Measurements from ENCODE around the gene ZNF417. TPM values are rescaled to one million over a fixed set of nuclear protein-coding genes. Genes with fewer than 3 reads are reported as not detected.

The ZNF417 gene
- total RNA-seq, 1 donor from 2014 or later: 16.2 TPM

DNA sequence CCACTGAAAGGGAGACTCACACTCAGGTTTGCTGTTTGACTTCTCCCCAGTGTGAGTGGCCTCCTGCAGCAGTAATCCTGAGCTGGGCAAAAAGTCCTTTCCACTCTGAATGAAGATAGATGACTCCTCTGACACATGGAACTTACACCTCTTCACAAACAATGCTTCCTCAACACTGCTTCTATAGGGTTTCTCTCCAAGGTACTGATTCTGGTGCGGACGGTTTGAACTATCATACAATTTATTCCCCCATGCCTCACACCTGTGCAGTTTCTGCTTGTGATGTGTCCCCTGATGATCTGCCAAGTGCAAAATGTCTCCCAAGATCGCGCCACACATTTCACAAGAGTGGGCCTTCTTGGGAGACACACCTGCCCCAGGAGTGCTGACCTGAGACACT, 11.2 kb upstream of the ZNF417 start:
- H3K4me2 ChIP-seq (ENCODE audit: low read length): no peak overlapping the region
- no peaks in the 10 kb centered on the region for H3K4me1 ChIP-seq (ENCODE audit: insufficient read depth, low read length)
- no peak overlapping the region for H2AFZ ChIP-seq (ENCODE audit: low read depth, low read length)
- no peak overlapping the region for H3K27ac ChIP-seq (ENCODE audit: low read depth, low read length)
- peaks cover 67% of the 10 kb centered on the region for H3K9me3 ChIP-seq (ENCODE audit: insufficient read depth, low read depth, low read length)
- FAIRE-seq (no peak), DNase-seq (ENCODE audit: low read depth) (no peak)
- H3K36me3 ChIP-seq (ENCODE audit: insufficient read depth, low read length): peaks cover 21% of the 10 kb centered on the region
- no peak overlapping the region for H3K4me3 ChIP-seq (ENCODE audit: insufficient read depth, low read depth, low read length)
- Mint-ChIP-seq H3K36me3 (ENCODE audit: low read depth, unreplicated experiment) (peaks cover 73% of the 10 kb centered on the region), H3K4me1 (ENCODE audit: low read depth, unreplicated experiment) (no peaks in the 10 kb centered on the region), H3K27me3 (ENCODE audit: low read depth, unreplicated experiment) (no peaks in the 10 kb centered on the region), H3K9me3 (ENCODE audit: unreplicated experiment) (peaks cover 52% of the 10 kb centered on the region), H3K4me3 (ENCODE audit: unreplicated experiment) (peak overlapping the region; percentile 41), H3K27ac (ENCODE audit: unreplicated experiment) (no peak overlapping the region)
- no peaks in the 10 kb centered on the region for H3K27me3 ChIP-seq (ENCODE audit: insufficient read depth, low read length)
- H3K9ac ChIP-seq (ENCODE audit: low read length): no peak overlapping the region
- H3K79me2 ChIP-seq (ENCODE audit: insufficient read depth, low read length): no peaks in the 10 kb centered on the region
- H4K20me1 ChIP-seq (ENCODE audit: insufficient read depth, low read length): no peaks in the 10 kb centered on the region
- TF ChIP-seq EZH2 (IDR thresholded peaks at IDR 0.05; ENCODE audit: insufficient read depth, low read length): no peak
- TF ChIP-seq, protein P1, sequence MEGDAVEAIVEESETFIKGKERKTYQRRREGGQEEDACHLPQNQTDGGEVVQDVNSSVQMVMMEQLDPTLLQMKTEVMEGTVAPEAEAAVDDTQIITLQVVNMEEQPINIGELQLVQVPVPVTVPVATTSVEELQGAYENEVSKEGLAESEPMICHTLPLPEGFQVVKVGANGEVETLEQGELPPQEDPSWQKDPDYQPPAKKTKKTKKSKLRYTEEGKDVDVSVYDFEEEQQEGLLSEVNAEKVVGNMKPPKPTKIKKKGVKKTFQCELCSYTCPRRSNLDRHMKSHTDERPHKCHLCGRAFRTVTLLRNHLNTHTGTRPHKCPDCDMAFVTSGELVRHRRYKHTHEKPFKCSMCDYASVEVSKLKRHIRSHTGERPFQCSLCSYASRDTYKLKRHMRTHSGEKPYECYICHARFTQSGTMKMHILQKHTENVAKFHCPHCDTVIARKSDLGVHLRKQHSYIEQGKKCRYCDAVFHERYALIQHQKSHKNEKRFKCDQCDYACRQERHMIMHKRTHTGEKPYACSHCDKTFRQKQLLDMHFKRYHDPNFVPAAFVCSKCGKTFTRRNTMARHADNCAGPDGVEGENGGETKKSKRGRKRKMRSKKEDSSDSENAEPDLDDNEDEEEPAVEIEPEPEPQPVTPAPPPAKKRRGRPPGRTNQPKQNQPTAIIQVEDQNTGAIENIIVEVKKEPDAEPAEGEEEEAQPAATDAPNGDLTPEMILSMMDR (IDR thresholded peaks at IDR 0.05; ENCODE audit: insufficient read depth, low read depth, low read length): no peak

DNA sequence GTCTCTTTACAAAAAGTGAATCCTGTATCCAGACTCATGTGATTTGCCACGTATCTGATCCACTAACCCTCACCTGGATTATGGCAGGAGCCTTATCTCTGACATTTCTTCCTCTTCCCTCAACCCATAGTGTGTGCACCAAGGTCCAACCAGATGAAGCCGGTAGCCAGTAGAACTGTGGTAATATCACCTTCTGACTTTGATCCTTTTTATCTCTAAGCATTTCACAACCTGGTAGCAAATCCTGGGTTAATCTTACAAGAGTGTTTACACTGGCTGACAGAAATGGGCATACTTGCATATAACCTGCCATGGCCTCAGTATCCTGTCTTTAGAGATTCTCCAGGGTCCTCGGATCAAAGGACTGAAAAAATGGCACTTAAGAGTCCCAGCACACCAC, 1.9 kb downstream of the ZNF417 start:
- Histone ChIP-seq H3K27me3 (ENCODE audit: insufficient read depth, low read length) (no peaks in the 10 kb centered on the region), H3K36me3 (ENCODE audit: insufficient read depth, low read length) (peaks cover 11% of the 10 kb centered on the region), H3K4me2 (ENCODE audit: low read length) (no peak overlapping the region), H4K20me1 (ENCODE audit: insufficient read depth, low read length) (no peaks in the 10 kb centered on the region), H3K79me2 (ENCODE audit: insufficient read depth, low read length) (peaks cover 36% of the 10 kb centered on the region), H3K4me3 (ENCODE audit: insufficient read depth, low read depth, low read length) (no peak overlapping the region), H3K4me1 (ENCODE audit: insufficient read depth, low read length) (no peaks in the 10 kb centered on the region), H3K27ac (ENCODE audit: low read depth, low read length) (no peak overlapping the region), H3K9me3 (ENCODE audit: insufficient read depth, low read depth, low read length) (peaks cover 9% of the 10 kb centered on the region), H3K9ac (ENCODE audit: low read length) (no peak overlapping the region), H2AFZ (ENCODE audit: low read depth, low read length) (no peak overlapping the region)
- no peak for DNase-seq (ENCODE audit: low read depth)
- H3K4me3 Mint-ChIP-seq (ENCODE audit: unreplicated experiment): peak overlapping the region; percentile 96
- H3K4me1 Mint-ChIP-seq (ENCODE audit: low read depth, unreplicated experiment): peaks cover 14% of the 10 kb centered on the region
- H3K27me3 Mint-ChIP-seq (ENCODE audit: low read depth, unreplicated experiment): no peaks in the 10 kb centered on the region
- H3K27ac Mint-ChIP-seq (ENCODE audit: unreplicated experiment): no peak overlapping the region
- peaks cover 2% of the 10 kb centered on the region for H3K9me3 Mint-ChIP-seq (ENCODE audit: unreplicated experiment)
- FAIRE-seq: no peak
- peaks cover 29% of the 10 kb centered on the region for H3K36me3 Mint-ChIP-seq (ENCODE audit: low read depth, unreplicated experiment)
- TF ChIP-seq, protein P1 (IDR thresholded peaks at IDR 0.05; ENCODE audit: insufficient read depth, low read depth, low read length): no peak
- TF ChIP-seq EZH2 (IDR thresholded peaks at IDR 0.05; ENCODE audit: insufficient read depth, low read length): no peak

DNA sequence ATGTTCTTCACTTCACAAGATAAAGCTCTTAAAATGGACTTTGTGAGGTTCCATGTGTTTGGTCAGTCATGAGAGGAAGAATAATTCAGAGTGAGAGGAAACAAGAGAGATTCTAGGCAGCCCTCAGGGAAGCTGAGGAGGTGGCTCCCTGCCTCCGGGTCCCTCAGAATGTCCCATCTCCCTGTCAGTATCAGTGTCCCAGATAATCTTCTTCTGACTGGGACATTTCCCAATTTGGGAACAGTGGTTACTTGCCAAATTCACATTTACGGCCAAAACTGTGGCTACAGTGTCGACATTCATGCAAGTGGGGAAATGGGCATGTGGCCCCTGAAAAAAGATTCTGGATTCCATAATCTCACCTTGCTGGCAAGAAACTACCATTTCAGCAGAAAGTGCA, 9.0 kb downstream of the ZNF417 start:
- DNase-seq (ENCODE audit: low read depth): no peak

More for the DNA sequence above, 9.0 kb downstream of the ZNF417 start:
- Histone ChIP-seq H3K36me3 (ENCODE audit: insufficient read depth, low read length) (peaks cover 23% of the 10 kb centered on the region), H3K79me2 (ENCODE audit: insufficient read depth, low read length) (peaks cover 8% of the 10 kb centered on the region), H3K9ac (ENCODE audit: low read length) (no peak overlapping the region), H3K4me2 (ENCODE audit: low read length) (no peak overlapping the region), H2AFZ (ENCODE audit: low read depth, low read length) (no peak overlapping the region), H3K4me3 (ENCODE audit: insufficient read depth, low read depth, low read length) (no peak overlapping the region), H3K4me1 (ENCODE audit: insufficient read depth, low read length) (no peaks in the 10 kb centered on the region), H4K20me1 (ENCODE audit: insufficient read depth, low read length) (no peaks in the 10 kb centered on the region), H3K9me3 (ENCODE audit: insufficient read depth, low read depth, low read length) (peaks cover 29% of the 10 kb centered on the region), H3K27me3 (ENCODE audit: insufficient read depth, low read length) (no peaks in the 10 kb centered on the region), H3K27ac (ENCODE audit: low read depth, low read length) (no peak overlapping the region)
- TF ChIP-seq, protein P1 (IDR thresholded peaks at IDR 0.05; ENCODE audit: insufficient read depth, low read depth, low read length): no peak
- no peak for TF ChIP-seq EZH2 (IDR thresholded peaks at IDR 0.05; ENCODE audit: insufficient read depth, low read length)
- Mint-ChIP-seq H3K27ac (ENCODE audit: unreplicated experiment) (no peak overlapping the region), H3K27me3 (ENCODE audit: low read depth, unreplicated experiment) (no peaks in the 10 kb centered on the region), H3K4me1 (ENCODE audit: low read depth, unreplicated experiment) (peaks cover 6% of the 10 kb centered on the region), H3K36me3 (ENCODE audit: low read depth, unreplicated experiment) (peaks cover 39% of the 10 kb centered on the region), H3K4me3 (ENCODE audit: unreplicated experiment) (no peak overlapping the region), H3K9me3 (ENCODE audit: unreplicated experiment) (peaks cover 4% of the 10 kb centered on the region)
- no peak for FAIRE-seq

Data from astrocyte (in vitro differentiated cells and primary cell).